ENCODE results near the gene CCDC160. TPM values are rescaled to one million over a fixed set of nuclear protein-coding genes. Genes with fewer than 3 reads are reported as not detected.
"Not testable (repeated sequence)": the region's sequence is repeated elsewhere in the genome, so short reads cannot be mapped to it uniquely, and the experiment has no call there.

The CCDC160 gene
- total RNA-seq = not detected
- long read RNA-seq = 0 reads

DNA sequence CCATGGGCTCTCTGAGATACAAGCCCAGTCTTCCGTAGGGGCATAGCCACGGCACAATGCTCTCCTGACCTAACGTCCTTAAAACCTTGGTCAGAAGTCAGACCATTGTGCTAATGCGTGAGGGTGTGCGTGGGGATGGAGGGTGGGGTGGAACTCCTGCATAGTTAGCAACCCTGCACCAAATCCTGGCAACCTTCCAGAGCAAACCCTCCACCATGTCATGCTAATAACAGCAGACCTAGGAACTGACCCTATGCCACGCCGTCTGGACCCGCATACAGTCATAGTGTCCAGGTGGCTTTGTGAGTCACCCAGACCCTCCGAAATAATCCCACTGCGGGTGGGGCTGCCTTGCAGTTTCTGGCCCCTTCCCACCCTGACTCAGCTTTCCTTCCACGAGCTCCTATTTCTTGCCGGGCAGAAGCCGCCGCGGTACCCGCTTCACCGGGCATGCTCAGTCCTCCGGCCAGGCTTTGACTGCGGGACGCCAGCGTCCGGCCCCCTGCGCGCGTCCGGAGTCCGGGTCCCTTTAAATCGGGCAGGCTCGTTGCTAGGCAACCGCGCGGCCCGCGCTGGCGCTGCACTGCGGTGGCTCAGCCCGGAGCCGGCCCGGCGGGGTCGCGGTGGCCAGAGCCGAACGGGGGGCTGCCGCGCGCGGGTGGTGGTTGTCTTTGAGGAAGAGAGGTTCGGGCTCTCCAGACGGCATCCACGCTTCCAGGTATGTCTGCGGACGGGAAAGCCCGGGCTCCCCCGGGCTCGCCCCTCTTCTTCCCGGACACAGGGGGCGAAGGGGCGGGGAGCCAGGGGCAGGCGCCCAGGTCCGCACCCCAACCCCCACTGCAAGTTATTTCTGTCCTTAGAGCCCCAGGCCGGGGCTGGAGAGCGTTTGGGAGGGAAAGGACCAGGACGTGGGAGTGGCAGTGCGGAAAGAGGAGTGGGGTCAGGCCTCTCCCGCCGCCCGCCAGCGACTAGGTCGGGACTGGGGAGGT lies at the start of gene CCDC160:
Gene CCDC160, plus strand, starts transcription at position 557 of the 989 bp plus-strand sequence. CDS start 7,619 bp downstream, outside the sequence.
- DNase-seq = peak; percentile 66

DNA sequence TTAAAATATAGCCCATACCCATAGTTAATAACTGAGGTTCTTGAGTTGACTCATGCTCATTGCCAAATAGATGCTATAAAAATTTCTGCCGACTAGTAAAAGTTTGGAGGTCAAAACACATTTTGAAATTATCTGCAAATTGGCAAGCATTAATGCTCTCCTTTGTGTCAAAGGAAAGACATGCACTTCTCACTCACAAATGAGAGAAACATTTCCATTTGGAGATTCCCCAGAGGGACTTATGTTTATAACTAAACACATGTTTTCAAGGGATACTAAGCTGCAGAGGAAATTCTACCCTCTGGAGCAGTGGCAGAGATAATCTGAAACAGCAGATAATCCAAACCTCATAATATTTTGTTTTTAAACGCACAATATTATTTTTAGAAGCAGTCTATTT lies 45.7 kb upstream of the CCDC160 start:
- intact Hi-C loops (cut with DNase I) = no loop called here
- ATAC-seq (ENCODE audit: poor library complexity) (no peak), DNase-seq (no peak)

More for the DNA sequence above, at the start of gene CCDC160:
- intact Hi-C loops (cut with DNase I) = no loop called here
- ATAC-seq (ENCODE audit: poor library complexity) = peak; percentile 71

DNA sequence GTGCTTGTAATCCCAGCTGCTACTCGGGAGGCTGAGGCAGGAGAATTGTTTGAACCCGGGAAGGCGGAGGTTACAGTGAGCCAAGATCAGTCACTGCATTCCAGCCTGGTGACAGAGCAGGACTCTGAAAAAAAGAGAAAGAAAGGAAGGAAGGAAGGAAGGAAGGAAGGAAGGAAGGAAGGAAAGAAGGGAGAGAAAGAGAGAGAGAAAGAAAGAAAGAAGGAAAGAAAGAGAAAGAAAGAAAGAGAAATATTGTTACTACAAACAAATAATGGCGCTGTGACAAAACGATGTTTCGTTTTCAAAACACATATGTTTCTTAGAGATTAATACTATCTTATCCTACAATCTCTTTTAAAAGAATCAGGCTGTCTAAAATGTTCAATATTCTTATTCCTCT lies 42.1 kb upstream of the CCDC160 start:
- ATAC-seq (ENCODE audit: poor library complexity) (no peak), DNase-seq (no peak)
- intact Hi-C loops (cut with DNase I) = no loop called here

DNA sequence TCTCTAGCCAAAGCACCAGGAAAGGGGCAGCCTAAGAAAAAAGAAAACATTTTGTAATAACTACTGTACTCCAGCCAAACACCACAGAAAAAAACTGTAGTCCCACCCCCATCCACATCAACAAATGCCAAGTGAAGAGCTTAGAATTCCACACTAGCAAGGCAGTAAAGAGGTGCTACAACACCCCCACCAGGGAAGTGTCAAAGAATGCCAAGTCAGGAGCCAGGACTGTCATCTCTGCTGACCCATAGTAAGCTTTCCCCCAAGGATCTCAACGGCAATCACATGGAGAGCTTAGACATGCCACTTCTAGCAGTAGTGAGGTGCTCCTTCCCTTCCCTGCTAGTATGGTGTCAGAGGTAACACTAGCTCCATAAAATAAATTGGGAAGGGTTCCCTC lies 34.4 kb upstream of the CCDC160 start:
- intact Hi-C loops (cut with DNase I) = no loop called here
- ATAC-seq (ENCODE audit: poor library complexity) (no peak), DNase-seq (no peak)

DNA sequence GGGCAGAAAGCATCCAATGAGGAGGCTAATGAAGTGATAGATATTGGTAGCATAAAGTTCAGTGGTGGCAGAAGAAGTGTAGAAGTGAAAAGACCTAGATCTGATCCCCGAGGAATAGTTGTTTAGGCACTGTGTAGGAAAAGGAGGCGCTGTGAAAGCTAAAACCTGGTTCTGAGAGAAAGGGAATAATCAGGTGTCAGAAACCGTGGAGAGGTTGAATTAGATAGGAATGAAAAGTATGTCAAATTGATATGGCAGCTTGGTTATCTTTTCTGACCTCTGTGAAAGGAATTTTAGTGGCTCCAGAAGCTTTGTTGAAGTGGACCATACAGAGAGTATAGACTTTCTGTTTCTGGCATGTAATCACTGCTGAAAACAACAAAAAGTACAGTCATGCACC lies 30.8 kb upstream of the CCDC160 start:
- DNase-seq (no peak), ATAC-seq (ENCODE audit: poor library complexity) (no peak)
- intact Hi-C loops (cut with DNase I) = no loop called here

DNA sequence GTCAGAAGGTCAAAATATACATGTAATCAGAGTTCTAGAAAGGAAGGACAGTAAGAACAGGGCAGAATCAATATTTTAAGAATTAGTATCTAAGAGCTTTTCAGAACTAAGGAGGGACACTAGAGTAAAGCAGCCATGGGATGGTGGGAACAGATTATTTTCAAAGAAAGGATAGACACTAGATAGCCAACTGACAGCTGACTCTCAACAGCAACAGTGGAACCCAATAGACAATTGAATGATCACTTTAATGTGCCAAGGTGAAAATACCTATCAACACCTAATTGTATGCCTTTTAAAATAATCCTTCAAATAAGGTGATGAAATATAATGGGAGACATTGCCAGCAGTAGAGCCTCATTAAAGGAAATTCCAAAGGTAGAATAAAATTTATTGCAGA lies 26.5 kb upstream of the CCDC160 start:
- intact Hi-C loops (cut with DNase I) = no loop called here
- no peak for DNase-seq
- ATAC-seq (ENCODE audit: poor library complexity) = no peak

DNA sequence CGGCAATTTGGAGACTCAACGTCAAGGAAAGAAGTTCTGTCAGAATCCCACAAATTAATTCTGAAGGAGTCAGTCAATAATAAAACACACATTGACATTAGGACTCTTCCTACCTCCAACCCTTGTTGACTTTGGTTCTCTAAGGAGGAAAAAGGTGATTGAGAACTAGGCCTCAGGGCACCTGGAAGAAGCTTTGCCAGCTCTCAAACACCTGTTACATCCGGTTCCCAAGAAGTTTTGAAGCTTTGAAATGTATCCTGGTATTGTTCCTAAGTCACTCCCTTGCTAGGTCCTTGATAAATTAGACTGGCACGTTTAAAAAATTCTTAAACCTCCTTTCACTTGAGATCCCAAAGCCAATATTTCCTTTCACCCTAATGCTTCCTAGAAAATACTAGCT lies 1.7 kb upstream of the CCDC160 start:
- ATAC-seq (ENCODE audit: poor library complexity) = no peak
- DNase-seq = no peak
- intact Hi-C loops (cut with DNase I) = no loop called here

DNA sequence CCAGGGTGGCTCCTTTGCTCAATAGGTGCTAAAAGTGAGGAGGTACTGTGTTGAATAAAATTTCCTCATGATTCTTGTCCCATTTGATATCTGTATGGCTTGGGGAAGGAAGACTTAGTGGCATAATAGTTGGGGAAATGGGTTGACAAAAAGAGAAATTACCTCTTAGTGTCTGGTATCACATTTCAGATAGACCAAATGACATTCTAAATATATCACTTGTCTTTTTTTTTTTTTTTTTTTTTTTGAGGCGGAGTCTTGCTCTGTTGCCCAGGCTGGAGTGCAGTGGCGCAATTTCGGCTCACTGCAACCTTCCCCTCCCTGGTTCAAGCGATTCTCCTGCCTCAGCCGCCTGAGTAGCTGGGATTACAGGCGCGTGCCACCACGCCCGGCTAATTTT lies 1.2 kb downstream of the CCDC160 start:
- DNase-seq; ATAC-seq (ENCODE audit: poor library complexity); intact Hi-C loops (cut with DNase I): not testable (repeated sequence)

DNA sequence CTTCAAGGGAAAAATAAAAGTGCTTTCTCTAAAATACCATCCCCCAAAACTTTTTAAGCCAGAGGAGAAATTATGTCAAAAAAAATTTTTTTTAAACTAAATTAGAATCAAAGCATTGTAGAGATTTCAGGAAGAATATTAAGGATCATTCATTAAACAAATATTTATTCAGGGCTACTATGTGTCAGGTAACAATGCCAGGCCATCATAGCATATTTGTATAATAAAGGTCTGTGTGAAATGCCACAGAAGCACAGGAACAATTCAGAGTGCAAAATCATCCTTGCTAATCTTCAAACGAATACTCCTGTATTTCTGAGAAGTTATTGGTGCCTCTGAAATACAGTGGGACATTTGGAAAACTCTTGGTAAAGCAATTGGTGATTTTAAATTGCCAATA lies 2.0 kb downstream of the CCDC160 start:
- intact Hi-C loops (cut with DNase I) = no loop called here
- DNase-seq (no peak), ATAC-seq (ENCODE audit: poor library complexity) (no peak)

DNA sequence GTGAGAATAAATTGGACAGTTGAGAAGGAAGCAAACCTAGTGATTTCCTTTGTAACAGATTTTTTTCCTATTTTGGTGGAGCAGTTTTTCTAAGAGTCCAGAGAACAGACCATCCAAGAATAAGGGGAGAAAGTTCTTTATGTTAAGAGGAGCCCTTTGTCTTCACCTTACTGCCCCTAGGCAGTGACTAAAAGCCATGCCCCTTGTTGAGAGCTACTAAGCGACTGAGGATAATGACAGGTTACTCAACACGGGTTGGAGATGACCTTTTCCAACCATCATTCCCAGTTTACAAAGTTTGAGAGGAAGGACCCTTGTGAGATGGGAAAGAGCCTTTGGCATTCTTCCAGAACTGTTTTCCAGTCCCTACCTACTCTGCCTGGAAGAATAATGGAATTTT lies 3.2 kb downstream of the CCDC160 start:
- intact Hi-C loops (cut with DNase I) = no loop called here
- DNase-seq (no peak), ATAC-seq (ENCODE audit: poor library complexity) (no peak)

DNA sequence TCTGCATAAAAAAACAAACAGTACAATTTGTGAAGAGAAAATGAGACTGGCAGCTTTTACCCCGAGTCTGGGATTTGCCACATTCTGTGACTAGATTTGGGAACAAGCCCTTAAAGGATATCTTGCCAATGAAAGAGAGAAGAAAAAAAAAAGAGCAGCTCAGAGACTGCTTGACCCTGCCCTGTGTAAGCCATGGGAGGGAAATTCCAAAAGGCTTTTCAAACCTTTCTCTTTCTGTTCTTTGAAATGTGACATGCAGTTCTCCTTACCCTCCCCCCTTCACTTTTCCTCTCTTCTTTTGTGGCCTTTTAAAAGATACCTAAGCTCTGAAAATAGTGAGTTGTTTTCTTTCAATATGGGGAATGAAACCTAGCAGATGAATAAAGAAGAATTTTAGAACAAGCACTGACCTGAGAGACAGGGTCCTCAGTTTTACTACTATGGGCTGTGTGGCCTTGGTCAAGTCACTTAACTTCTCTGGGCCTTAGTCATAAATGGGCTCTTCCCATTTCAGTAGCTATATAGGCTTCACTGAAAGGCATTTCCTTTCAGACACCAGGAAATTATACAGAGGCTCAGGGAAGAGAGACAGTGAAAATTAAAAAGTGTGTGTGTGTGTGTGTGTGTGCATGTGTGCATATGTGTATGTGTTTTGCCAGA lies 5.1 kb downstream of the CCDC160 start:
- no peak for DNase-seq
- intact Hi-C loops (cut with DNase I) = no loop called here
- no peak for ATAC-seq (ENCODE audit: poor library complexity)

DNA sequence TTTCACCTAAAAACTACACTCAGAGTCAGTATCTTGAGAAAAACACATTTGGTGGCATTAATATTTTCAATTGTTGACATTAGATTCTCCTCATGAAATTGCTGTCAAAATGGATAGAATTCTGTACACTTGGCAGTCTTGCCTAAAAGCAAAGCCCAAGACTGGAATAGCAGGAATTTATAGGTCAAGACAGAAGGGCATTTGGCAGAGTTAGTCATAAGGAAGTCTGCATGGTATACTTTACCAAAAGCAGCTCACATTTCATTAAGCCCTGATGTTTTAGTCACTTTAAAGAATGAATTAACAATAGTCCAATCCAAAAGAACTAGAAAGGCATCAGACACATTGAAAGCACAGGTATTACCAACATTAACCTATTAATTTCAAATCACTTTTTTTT lies 7.1 kb downstream of the CCDC160 start:
- no peak for ATAC-seq (ENCODE audit: poor library complexity)
- intact Hi-C loops (cut with DNase I) = no loop called here
- DNase-seq = no peak

DNA sequence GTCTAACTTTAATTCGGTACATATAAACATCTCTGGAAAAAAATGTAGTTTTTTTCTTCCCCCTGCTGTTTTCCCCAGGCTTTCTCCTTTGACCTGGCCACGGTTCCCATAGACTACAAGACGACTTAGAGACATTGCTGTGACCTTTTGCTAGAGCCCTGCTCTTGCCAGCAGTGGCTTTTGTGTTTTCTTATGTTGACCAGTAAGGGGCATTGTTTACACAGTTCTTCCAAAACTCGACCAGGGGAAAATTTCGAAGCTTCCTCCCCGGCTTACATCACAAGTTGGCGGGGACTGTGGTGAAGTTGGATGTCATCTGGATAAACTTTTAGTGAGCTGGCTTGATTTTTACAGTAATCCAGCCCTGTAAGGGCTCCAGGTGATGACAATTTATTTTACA lies 9.3 kb downstream of the CCDC160 start:
- DNase-seq (no peak), ATAC-seq (ENCODE audit: poor library complexity) (no peak)
- intact Hi-C loops (cut with DNase I) = no loop called here

DNA sequence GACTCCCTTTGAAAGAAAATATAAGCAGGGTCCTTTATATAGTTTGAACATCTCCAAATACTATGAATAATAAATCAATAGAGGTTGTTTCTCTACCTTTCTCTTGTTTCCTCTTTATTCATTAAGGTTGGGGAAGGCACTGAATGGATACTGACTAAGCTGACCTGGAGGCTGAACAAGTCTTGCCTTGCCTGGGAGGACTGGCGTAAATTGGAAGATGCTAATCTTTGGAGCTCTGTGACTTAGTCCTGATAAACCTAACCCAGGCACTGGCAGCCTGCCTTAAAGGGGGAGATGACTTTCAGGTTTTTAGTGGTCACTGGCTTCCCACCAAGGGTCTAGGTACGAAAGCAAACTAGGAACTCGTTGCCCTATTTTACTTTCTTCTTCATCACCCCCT lies 10.5 kb downstream of the CCDC160 start:
- intact Hi-C loops (cut with DNase I) = no loop called here
- no peak for ATAC-seq (ENCODE audit: poor library complexity)
- DNase-seq = no peak

DNA sequence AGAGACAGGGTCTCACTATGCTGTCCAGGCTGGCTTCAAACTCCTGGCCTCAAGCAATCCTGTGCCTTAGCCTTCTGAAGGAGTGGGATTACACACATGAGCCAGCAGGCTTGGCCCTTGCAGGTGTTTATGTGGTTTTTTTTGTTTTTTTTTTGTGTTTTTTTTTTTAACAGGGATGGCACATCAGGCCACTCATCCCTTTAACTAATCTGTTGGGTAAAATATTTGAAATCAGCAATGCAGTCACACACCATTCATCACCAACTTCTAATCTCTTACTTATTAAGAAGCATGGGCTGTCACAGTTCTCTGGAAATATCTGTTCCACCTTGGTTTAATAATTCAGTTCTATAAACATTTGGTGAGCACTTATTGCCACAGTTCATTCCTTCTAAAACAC lies 12.3 kb downstream of the CCDC160 start:
- intact Hi-C loops (cut with DNase I) = no loop called here
- no peak for DNase-seq
- no peak for ATAC-seq (ENCODE audit: poor library complexity)

DNA sequence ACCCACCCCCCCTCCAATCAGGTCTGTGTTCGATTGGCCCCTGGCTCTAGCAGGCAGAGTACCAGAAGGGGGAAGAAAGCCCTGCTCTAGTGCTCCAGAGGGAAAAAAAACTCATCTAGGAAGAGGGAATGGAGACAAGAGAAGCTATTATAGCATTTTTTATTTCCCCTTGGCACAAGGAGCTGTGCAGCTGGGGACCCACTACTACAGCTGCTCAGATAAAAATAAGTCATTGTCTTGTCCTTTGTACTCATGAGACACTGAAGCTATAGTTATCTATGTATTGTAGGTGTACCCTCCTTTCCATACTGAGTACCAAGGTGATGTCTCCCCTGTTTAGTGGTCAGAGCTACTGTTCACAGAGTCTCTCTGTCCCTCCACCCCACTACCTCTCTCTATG lies 14.3 kb downstream of the CCDC160 start:
- no peak for ATAC-seq (ENCODE audit: poor library complexity)
- intact Hi-C loops (cut with DNase I) = no loop called here
- DNase-seq = no peak

DNA sequence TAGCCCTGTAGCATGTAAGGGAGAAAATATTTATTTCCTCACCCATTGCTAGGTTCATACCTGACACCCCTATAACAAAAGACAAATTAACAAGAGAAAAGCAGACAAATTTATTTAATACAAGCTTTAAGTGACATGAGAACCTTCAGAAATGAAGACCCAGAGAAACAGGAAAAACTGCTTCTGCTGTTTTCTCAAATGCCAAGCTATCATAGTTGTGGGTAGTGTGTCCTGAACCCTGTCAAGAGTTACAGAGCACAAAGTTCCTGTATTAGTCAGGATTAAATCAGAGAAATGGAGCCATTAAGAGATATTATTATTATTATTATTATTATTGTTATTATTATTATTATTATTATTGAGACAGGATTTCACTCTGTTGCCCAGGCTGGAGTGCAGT lies 17.5 kb downstream of the CCDC160 start:
- intact Hi-C loops (cut with DNase I) = no loop called here
- no peak for ATAC-seq (ENCODE audit: poor library complexity)

DNA sequence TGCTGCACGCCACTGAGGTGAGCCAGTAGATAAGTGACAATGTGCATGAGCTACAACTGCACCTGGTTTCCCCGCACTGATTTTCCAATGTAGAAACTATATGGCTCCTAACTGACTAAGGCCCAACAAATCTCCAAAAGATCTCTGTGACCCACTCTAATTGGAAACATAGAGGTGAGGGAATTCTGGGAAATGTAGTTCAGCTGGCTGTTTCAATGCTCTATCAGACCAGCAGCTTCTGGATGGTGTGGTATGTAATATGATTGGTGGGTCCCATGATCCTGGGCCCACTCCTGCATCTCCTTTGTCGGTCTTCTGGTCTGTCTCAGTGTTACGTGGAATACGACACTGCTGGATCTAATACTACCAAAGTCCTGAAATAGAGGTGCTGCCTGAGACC lies 18.6 kb downstream of the CCDC160 start:
- ATAC-seq (ENCODE audit: poor library complexity) = no peak
- intact Hi-C loops (cut with DNase I) = no loop called here
- DNase-seq = no peak

More for the DNA sequence above, 17.5 kb downstream of the CCDC160 start:
- DNase-seq = no peak

DNA sequence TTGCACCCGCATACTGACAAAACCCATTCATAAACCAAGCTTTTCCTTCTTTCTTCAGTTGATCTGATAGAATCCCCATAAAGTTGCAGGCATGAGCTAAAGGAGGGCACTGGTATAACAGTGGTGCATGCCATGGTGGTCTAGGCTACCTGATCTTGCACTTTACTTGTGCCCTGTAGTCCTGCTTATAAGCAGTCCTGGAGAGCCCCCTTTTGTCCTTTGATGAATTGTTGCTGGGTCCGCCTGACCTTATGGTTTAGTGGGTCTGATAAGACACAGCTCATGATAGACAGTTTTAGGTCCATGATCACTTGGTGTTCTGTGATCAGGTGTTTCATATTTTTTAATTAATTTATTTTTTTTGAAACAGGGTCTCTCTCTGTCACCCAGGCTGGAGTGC lies 19.7 kb downstream of the CCDC160 start:
- no peak for DNase-seq
- ATAC-seq (ENCODE audit: poor library complexity) = no peak
- intact Hi-C loops (cut with DNase I) = no loop called here

DNA sequence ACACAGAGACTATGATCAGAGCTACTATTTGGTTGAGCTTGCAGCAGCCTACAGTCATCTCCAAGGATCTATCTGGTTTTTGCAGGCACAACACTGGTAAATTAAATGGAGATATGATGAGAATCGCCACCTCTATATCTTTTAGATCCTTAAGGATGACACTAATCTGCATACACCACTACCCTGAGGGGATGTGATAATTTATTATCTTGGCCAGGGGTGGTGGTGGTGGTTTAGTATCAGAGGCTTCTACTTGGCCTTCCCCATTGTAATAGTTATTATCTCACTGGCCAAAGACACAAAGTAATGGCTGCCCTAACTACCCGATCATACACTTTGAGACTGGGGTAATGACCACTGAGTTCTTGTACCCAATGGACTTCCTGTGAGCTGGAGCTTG lies 21.2 kb downstream of the CCDC160 start:
- DNase-seq (no peak), ATAC-seq (ENCODE audit: poor library complexity) (no peak)
- intact Hi-C loops (cut with DNase I) = no loop called here

Data from Right ventricle myocardium superior (tissue), 1 donor.